ENCODE measurements around the gene SLC5A3.

The SLC5A3 gene

DNA sequence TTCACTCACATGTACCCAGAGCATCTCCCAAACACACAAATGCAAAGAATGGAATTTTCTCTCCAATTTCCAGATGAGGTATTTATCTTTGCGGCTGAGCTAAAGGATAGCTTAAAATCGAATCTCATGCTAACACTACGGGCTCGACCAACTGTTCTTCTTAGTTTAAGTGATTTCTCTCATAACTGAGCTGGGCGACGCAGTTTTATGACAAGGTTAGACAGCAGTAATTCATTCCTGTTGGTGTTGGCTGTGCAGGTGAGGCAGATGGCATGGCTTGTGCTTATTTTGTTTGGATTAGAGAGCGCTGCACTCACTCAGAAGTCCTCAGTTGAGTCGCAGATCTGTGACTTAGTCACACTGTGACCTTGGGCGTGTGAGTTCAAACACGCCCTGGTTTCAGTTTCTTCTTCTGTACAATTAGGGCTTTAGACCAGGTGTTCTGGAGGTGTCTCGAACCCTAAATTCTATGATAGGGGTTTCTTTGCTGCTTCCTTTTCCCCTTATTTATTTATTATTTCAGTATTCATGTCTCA is 41.5 kb upstream of the SLC5A3 start:
- H3K27me3 ChIP-seq, result no peaks in the 10 kb centered on the region
- no peaks in the 10 kb centered on the region for H3K9me3 ChIP-seq
- no peaks in the 10 kb centered on the region for H3K36me3 ChIP-seq
- no peak overlapping the region for H3K4me3 ChIP-seq (ENCODE audit: low read depth, low read length)
- no peaks in the 10 kb centered on the region for H3K4me1 ChIP-seq
- DNase-seq, result no peak
- TF ChIP-seq, protein P1, sequence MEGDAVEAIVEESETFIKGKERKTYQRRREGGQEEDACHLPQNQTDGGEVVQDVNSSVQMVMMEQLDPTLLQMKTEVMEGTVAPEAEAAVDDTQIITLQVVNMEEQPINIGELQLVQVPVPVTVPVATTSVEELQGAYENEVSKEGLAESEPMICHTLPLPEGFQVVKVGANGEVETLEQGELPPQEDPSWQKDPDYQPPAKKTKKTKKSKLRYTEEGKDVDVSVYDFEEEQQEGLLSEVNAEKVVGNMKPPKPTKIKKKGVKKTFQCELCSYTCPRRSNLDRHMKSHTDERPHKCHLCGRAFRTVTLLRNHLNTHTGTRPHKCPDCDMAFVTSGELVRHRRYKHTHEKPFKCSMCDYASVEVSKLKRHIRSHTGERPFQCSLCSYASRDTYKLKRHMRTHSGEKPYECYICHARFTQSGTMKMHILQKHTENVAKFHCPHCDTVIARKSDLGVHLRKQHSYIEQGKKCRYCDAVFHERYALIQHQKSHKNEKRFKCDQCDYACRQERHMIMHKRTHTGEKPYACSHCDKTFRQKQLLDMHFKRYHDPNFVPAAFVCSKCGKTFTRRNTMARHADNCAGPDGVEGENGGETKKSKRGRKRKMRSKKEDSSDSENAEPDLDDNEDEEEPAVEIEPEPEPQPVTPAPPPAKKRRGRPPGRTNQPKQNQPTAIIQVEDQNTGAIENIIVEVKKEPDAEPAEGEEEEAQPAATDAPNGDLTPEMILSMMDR (IDR thresholded peaks at IDR 0.05; ENCODE audit: low read depth, low read length), result no peak

- no peak for DNase-seq
- H3K27me3 ChIP-seq, result peaks cover 11% of the 10 kb centered on the region
- no peak overlapping the region for H3K4me3 ChIP-seq (ENCODE audit: low read depth, low read length)
- H3K4me1 ChIP-seq, result no peaks in the 10 kb centered on the region
- no peaks in the 10 kb centered on the region for H3K36me3 ChIP-seq
- TF ChIP-seq, protein P1 (IDR thresholded peaks at IDR 0.05; ENCODE audit: low read depth, low read length), result no peak
- H3K9me3 ChIP-seq, result no peaks in the 10 kb centered on the region
Measured at GRCh38 chr21:34034369-34035014, 38.9 kb upstream of the SLC5A3 start.

GRCh38 chr21:34035619-34036354 is 37.6 kb upstream of the SLC5A3 start:
- H3K4me1 ChIP-seq, result no peaks in the 10 kb centered on the region

DNA sequence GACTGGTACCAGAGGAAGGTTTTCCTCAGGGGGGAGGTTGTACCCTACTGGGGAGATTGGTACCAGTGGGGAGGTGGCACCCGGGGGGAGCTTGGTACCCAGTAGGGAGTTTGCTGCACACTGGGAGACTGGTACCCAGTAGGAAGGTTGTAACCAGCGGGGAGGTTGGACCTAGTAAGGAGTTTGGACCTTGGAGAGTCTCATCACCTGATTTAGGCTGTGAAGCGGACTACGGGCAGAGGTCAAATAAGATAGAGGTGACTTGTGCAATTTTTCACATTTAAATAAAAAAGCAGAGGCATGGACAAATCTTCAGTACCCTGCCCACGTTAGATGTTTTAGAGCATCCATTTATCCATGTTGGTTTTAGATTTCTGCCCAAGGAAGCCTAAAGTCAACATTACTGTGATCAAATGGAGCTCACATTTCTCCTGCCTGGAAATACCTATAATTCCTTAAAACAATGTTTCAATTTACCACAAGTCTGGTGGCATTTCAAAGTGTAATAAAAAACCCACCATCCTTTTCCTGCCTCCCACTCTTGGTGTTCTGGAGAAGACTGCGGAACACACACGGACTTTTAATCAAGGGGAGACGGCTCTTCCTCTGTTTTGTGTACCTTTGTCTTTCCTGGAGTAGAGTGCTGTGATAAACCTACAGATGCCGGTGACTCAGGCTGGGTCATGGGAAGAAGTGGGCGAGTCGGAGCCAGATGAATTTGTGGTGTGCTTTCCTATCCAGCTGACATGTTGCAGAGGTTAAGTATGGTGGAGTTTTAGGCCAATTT is 36.2 kb upstream of the SLC5A3 start:
- DNase-seq, result no peak
- TF ChIP-seq, protein P1 (IDR thresholded peaks at IDR 0.05; ENCODE audit: low read depth, low read length), result no peak
- Histone ChIP-seq H3K9me3 (no peaks in the 10 kb centered on the region), H3K4me1 (no peaks in the 10 kb centered on the region), H3K27me3 (peaks cover 36% of the 10 kb centered on the region), H3K36me3 (no peaks in the 10 kb centered on the region), H3K4me3 (ENCODE audit: low read depth, low read length) (no peak overlapping the region)

More at GRCh38 chr21:34035619-34036354, 37.6 kb upstream of the SLC5A3 start:
- no peak for DNase-seq
- peaks cover 23% of the 10 kb centered on the region for H3K27me3 ChIP-seq
- H3K36me3 ChIP-seq, result no peaks in the 10 kb centered on the region
- no peak overlapping the region for H3K4me3 ChIP-seq (ENCODE audit: low read depth, low read length)
- H3K9me3 ChIP-seq, result no peaks in the 10 kb centered on the region
- TF ChIP-seq, protein P1 (IDR thresholded peaks at IDR 0.05; ENCODE audit: low read depth, low read length), result no peak

- Histone ChIP-seq H3K4me3 (ENCODE audit: low read depth, low read length) (no peak overlapping the region), H3K27me3 (peaks cover 47% of the 10 kb centered on the region), H3K9me3 (no peaks in the 10 kb centered on the region), H3K36me3 (no peaks in the 10 kb centered on the region), H3K4me1 (no peaks in the 10 kb centered on the region)
- TF ChIP-seq, protein P1 (IDR thresholded peaks at IDR 0.05; ENCODE audit: low read depth, low read length), result no peak
- DNase-seq, result no peak
Measured at GRCh38 chr21:34039678-34040382, 33.5 kb upstream of the SLC5A3 start.
